H1 (cell line): ENCODE data around the gene GALNT2. TPM values are rescaled to one million over a fixed set of nuclear protein-coding genes. Genes with fewer than 3 reads are reported as not detected.

Experiments used
- CTCF ChIA-PET: fragments of 300-600 bp; sonication (Branson Sonifier 250); formaldehyde crosslinking; loops from one replicate; lab custom pipeline; 2021; ENCODE audit not compliant: partially characterized antibody; lab: Charles Lee
- POLR2A ChIA-PET: fragments of 300-600 bp; sonication (Branson Sonifier 250); formaldehyde crosslinking; loops from one replicate; lab custom pipeline; 2021; ENCODE audit warnings: inconsistent platforms; ENCODE audit not compliant: partially characterized antibody; lab: Charles Lee
- DNase-seq, 2 experiments: peaks; one replicate each; pipeline versions ENCODE4 v3.0.0 to v3.0.0-alpha.2; 2010 to 2022; ENCODE audit warnings: low spot score in 2 of 2, low read depth in 1 of 2, mixed read lengths in 1 of 2
- FAIRE-seq: peaks from 2 replicates; lab custom pipeline; 2011; peaks lifted over from hg19 to GRCh38; lab: Jason Lieb, UNC
- H2AFZ ChIP-seq: 2 replicates; pipeline ENCODE4 v1.8.1; 2012; ENCODE audit warnings: low read length, inconsistent platforms
- H2AK5ac ChIP-seq: 2 replicates; pipeline ENCODE4 v1.6.1; 2013; ENCODE audit warnings: low read depth, low read length
- H2BK120ac ChIP-seq: replicated peaks from 2 replicates; pipeline ENCODE3; 2013; ENCODE audit warnings: low read depth, low read length, inconsistent platforms
- H2BK12ac ChIP-seq: 2 replicates; pipeline ENCODE4 v1.6.1; 2013; ENCODE audit warnings: low read depth, low read length
- H2BK15ac ChIP-seq: 2 replicates; pipeline ENCODE4 v1.6.1; 2013; ENCODE audit warnings: low read length
- H2BK20ac ChIP-seq: 2 replicates; pipeline ENCODE4 v1.6.1; 2013; ENCODE audit warnings: low read length
- H2BK5ac ChIP-seq: 2 replicates; pipeline ENCODE4 v1.6.1; 2013; ENCODE audit warnings: low read depth, low read length
- H3K14ac ChIP-seq: 2 replicates; pipeline ENCODE4 v1.6.1; 2013; ENCODE audit warnings: inconsistent platforms; ENCODE audit not compliant: insufficient read length
- H3K18ac ChIP-seq: 2 replicates; pipeline ENCODE4 v1.6.1; 2013; ENCODE audit warnings: low read length; ENCODE audit errors: extremely low read depth
- H3K23ac ChIP-seq: 2 replicates; pipeline ENCODE4 v1.6.1; 2013; ENCODE audit warnings: inconsistent platforms; ENCODE audit not compliant: insufficient read length
- H3K23me2 ChIP-seq: 2 replicates; pipeline ENCODE4 v1.6.1; 2013; ENCODE audit warnings: low read depth, low read length
- H3K27ac ChIP-seq: 2 replicates; pipeline ENCODE4 v1.6.1; 2011; ENCODE audit warnings: low read depth, low read length, inconsistent platforms
- H3K27me3 ChIP-seq, 4 experiments: replicated peaks in 1 of 4; 1 replicate in 1 of 4; 2 replicates in 3 of 4; pipeline versions ENCODE4 v1.6.1 to v1.8.1; 2011 to 2013; ENCODE audit warnings: low read length in 3 of 4, mild to moderate bottlenecking in 3 of 4, inconsistent platforms in 2 of 4, mixed read lengths in 2 of 4, moderate library complexity in 1 of 4; ENCODE audit not compliant: control insufficient read depth in 3 of 4, insufficient read depth in 3 of 4; ENCODE audit errors: extremely low read depth in 1 of 4
- H3K36me3 ChIP-seq, 4 experiments: 2 replicates each; pipeline versions ENCODE4 v1.6.1 to v1.8.1; 2011 to 2013; ENCODE audit warnings: mild to moderate bottlenecking in 4 of 4, low read length in 3 of 4, moderate library complexity in 2 of 4, control low read depth in 1 of 4, inconsistent platforms in 1 of 4; ENCODE audit not compliant: insufficient read depth in 4 of 4, control insufficient read depth in 2 of 4
- H3K4ac ChIP-seq: replicated peaks from 2 replicates; pipeline ENCODE3; 2013; ENCODE audit warnings: low read length, low read depth, mixed read lengths, inconsistent platforms; ENCODE audit not compliant: insufficient read length
- H3K4me1 ChIP-seq, 4 experiments: replicated peaks in 1 of 4; 1 replicate in 1 of 4; 2 replicates in 3 of 4; pipeline versions ENCODE4 v1.6.1 to v1.8.1; 2011 to 2013; ENCODE audit warnings: low read length in 3 of 4, inconsistent platforms in 2 of 4, mixed read lengths in 1 of 4; ENCODE audit not compliant: insufficient read depth in 4 of 4, control insufficient read depth in 3 of 4
- H3K4me2 ChIP-seq, 2 experiments: 2 replicates each; pipeline versions ENCODE4 v1.6.1 to v1.8.1; 2011 to 2013; ENCODE audit warnings: low read depth in 2 of 2, low read length in 2 of 2, control low read depth in 1 of 2, inconsistent platforms in 1 of 2, mild to moderate bottlenecking in 1 of 2; ENCODE audit not compliant: insufficient read depth in 1 of 2
- H3K4me3 ChIP-seq, 4 experiments: fragments of 200-600, 300-600 bp in 1 of 4; sonication (generic), shearing (Covaris generic), sonication (Bioruptor Twin) in 1 of 4; 2 replicates each; pipeline versions ENCODE4 v1.5.1 to v1.8.1; 2011 to 2016; ENCODE audit warnings: low read length in 4 of 4, low read depth in 3 of 4, control low read depth in 2 of 4, inconsistent platforms in 2 of 4, mild to moderate bottlenecking in 2 of 4, mixed read lengths in 1 of 4, moderate library complexity in 1 of 4; ENCODE audit not compliant: insufficient read depth in 2 of 4; ENCODE audit errors: extremely low read depth in 1 of 4
- H3K56ac ChIP-seq: replicated peaks from 2 replicates; pipeline ENCODE3; 2013; ENCODE audit warnings: low read depth, mild to moderate bottlenecking, mixed read lengths, low read length, inconsistent platforms; ENCODE audit not compliant: insufficient read length
- H3K79me1 ChIP-seq: 2 replicates; pipeline ENCODE4 v1.6.1; 2013; ENCODE audit warnings: low read depth, low read length, control low read depth
- H3K79me2 ChIP-seq, 2 experiments: 2 replicates each; pipeline versions ENCODE4 v1.6.1 to v1.8.1; 2012 to 2013; ENCODE audit warnings: low read length in 2 of 2, mild to moderate bottlenecking in 2 of 2, inconsistent platforms in 1 of 2; ENCODE audit not compliant: insufficient read depth in 2 of 2, control insufficient read depth in 1 of 2
- H3K9ac ChIP-seq, 4 experiments: replicated peaks in 1 of 4; 1 replicate in 1 of 4; 2 replicates in 3 of 4; pipeline versions ENCODE4 v1.6.1 to v1.8.1; 2011 to 2013; ENCODE audit warnings: low read depth in 3 of 4, low read length in 3 of 4, control low read depth in 2 of 4, mild to moderate bottlenecking in 2 of 4, moderate library complexity in 2 of 4, inconsistent platforms in 1 of 4; ENCODE audit errors: extremely low read depth in 1 of 4
- H3K9me3 ChIP-seq, 2 experiments: 2 replicates each; pipeline versions ENCODE4 v1.6.1 to v1.8.1; 2012 to 2013; ENCODE audit warnings: mild to moderate bottlenecking in 2 of 2, moderate library complexity in 2 of 2, control low read depth in 1 of 2, inconsistent platforms in 1 of 2, low read depth in 1 of 2, low read length in 1 of 2, mixed read lengths in 1 of 2; ENCODE audit not compliant: insufficient read depth in 2 of 2
- H4K20me1 ChIP-seq, 2 experiments: replicated peaks in 1 of 2; 2 replicates each; pipeline versions ENCODE3 to v1.8.1; 2011 to 2013; ENCODE audit warnings: inconsistent platforms in 2 of 2, low read length in 2 of 2, mild to moderate bottlenecking in 1 of 2; ENCODE audit not compliant: insufficient read depth in 2 of 2, control insufficient read depth in 1 of 2
- H4K5ac ChIP-seq: 2 replicates; pipeline ENCODE4 v1.6.1; 2013; ENCODE audit warnings: low read length, low read depth, mixed read lengths, inconsistent platforms; ENCODE audit not compliant: insufficient read length
- H4K8ac ChIP-seq: 2 replicates; pipeline ENCODE4 v1.8.0; 2013; ENCODE audit warnings: mild to moderate bottlenecking, moderate library complexity, low read length, inconsistent platforms; ENCODE audit not compliant: insufficient read depth; ENCODE audit errors: extremely low read depth
- H4K91ac ChIP-seq: replicated peaks from 2 replicates; pipeline ENCODE3; 2013; ENCODE audit warnings: low read length, mixed read lengths, inconsistent platforms; ENCODE audit not compliant: insufficient read length
- CTBP2 ChIP-seq: IDR thresholded peaks from 2 replicates; pipeline ENCODE4 v1.7.0; 2011; ENCODE audit warnings: borderline replicate concordance, mild to moderate bottlenecking, moderate library complexity, mixed read lengths, low read length; ENCODE audit not compliant: insufficient read depth, insufficient read length
- GABPA ChIP-seq: IDR thresholded peaks from 2 replicates; pipeline ENCODE4 v1.6.1; 2011; ENCODE audit warnings: mild to moderate bottlenecking, low read length, moderate library complexity, borderline replicate concordance; ENCODE audit not compliant: insufficient read depth
- MAFK ChIP-seq: IDR thresholded peaks from 2 replicates; pipeline ENCODE4 v1.6.1; 2012; ENCODE audit warnings: low read depth, mild to moderate bottlenecking, improper control_type of control experiment, low read length
- SIX5 ChIP-seq: IDR thresholded peaks from 2 replicates; pipeline ENCODE4 v1.6.1; 2011; ENCODE audit warnings: mild to moderate bottlenecking, low read depth, low read length
- TCF12 ChIP-seq: IDR thresholded peaks from 2 replicates; pipeline ENCODE4 v1.6.1; 2011; ENCODE audit warnings: low read depth, mild to moderate bottlenecking, low read length
- WGBS, 2 experiments: shearing (Covaris generic) in 1 of 2; methylation state at CpG; one replicate each; pipeline versions ENCODE4 v1.1.6 to v1.1.7; 2013 to 2015; ENCODE audit warnings: low lambda C conversion rate in 2 of 2, mixed read lengths in 2 of 2, inconsistent platforms in 1 of 2, low coverage in 1 of 2, missing lambda C conversion rate in 1 of 2; ENCODE audit not compliant: insufficient replicate concordance in 2 of 2, insufficient coverage in 1 of 2, insufficient read length in 1 of 2; ENCODE audit errors: extremely low coverage in 1 of 2, missing lambda C conversion rate in 1 of 2; 5-methylcytosine and 5-hydroxymethylcytosine counted together
- polyA plus RNA-seq, 7 experiments: library from polyadenylated mRNA; depleted of rRNA in 3 of 7; stranded (reverse) in 5 of 7; unstranded in 2 of 7; fragments of >200 nt in 5 of 7; fragments of 200-250 nt in 2 of 7; gene quantifications; 1 replicate in 5 of 7; 2 replicates in 1 of 7; 4 replicates in 1 of 7; pipeline versions ENCODE4 v1.2.1 to v1.2.3, GENCODE V29; 2011 to 2013; ENCODE audit warnings: missing spikeins in 2 of 7, mixed read lengths in 2 of 7
- total RNA-seq: library from RNA; stranded (reverse); fragmentation: NEBNext Ultra II Directional; extraction: Animal tissue kit (Norgen Biotek cat#: 25700); gene quantifications from 2 replicates; pipeline ENCODE4 v1.2.1, GENCODE V29; 2021
- TF ChIP-seq, protein P1 (sequence below), 3 experiments: IDR thresholded peaks; 1 replicate in 2 of 3; 2 replicates in 1 of 3; pipeline versions ENCODE4 v1.5.1 to v1.6.1; 2011; ENCODE audit warnings: low read length in 3 of 3, mild to moderate bottlenecking in 3 of 3, inconsistent platforms in 2 of 3, low read depth in 1 of 3, moderate library complexity in 1 of 3; ENCODE audit not compliant: insufficient read depth in 1 of 3; ENCODE audit errors: control extremely low read depth in 1 of 3
- TF ChIP-seq, protein P2 (sequence below): IDR thresholded peaks from 2 replicates; pipeline ENCODE4 v1.6.1; 2011; ENCODE audit warnings: low read depth, mild to moderate bottlenecking, low read length; ENCODE audit not compliant: insufficient read depth
- TF ChIP-seq, protein P3 (sequence below): IDR thresholded peaks from 2 replicates; pipeline ENCODE4 v1.6.1; 2012; ENCODE audit warnings: inconsistent platforms

GALNT2 gene
- total and polyA plus RNA-seq, 2 of the 8 experiments (the other 6 are each of a cell fraction or from before 2014, with no cell fraction given), result 34.5 to 75.3 TPM

DNA sequence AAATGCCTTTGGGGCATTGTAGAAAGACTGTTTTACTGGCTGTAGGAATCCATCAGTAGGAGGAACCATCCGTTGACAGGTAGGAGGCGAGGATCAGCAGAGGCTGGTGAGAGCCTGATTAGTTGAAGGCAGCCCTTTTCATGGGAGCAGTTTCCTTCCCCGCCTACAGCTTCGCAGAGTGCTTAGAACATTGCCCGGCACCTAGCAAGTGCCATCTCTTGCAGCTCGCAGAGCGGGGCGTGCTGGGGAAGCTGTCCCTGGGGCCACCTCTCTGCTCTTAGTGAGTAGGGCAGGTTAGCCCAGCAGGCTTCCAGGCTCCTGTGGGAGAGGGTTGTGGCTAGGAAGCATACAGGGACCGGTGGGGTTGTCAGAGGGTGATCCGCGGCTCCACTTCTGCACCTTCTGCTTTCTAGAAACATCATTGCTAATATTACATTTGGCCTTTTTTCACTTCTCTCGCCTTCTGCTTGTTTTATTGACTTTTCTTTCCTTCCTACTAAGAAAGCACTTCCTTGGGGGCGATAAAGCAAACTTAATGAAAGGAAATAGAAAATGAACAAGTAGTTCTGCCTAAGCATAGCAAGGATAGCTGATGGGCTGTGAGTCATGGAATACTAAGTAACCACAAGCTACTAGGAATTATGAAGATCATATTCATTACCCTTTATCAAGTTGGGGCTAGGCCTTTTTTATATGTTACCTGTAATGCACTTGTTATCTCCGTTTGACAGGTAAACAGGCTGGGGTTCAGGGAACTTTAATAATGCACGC lies 176.7 kb downstream of the GALNT2 start:
- Histone ChIP-seq H3K18ac (no peak overlapping the region), H3K4me1 (peaks cover 0 to 5% (median 0%) of the 10 kb centered on the region in 4 experiments; a peak in 2 of 7 replicates), H2AFZ (no peak overlapping the region), H3K4ac (no peak overlapping the region), H3K23ac (no peak overlapping the region), H3K27ac (no peak overlapping the region), H2BK20ac (no peak overlapping the region), H3K9me3 (no peaks in the 10 kb centered on the region), H3K79me1 (no peaks in the 10 kb centered on the region; the same call in 1 of the 2 replicates), H3K4me3 (no peak overlapping the region), H2BK12ac (no peak overlapping the region), H2BK120ac (no peak overlapping the region), H3K4me2 (no peak overlapping the region), H4K5ac (no peak overlapping the region), H4K20me1 (no peaks in the 10 kb centered on the region), H3K56ac (no peak overlapping the region), H3K36me3 (peaks cover 0 to 5% (median 0%) of the 10 kb centered on the region in 4 experiments; a peak in 1 of 8 replicates), H4K91ac (no peak overlapping the region), H3K9ac (no peak overlapping the region; a peak in 1 of 7 replicates), H4K8ac (no peak overlapping the region; the same call in 1 of the 2 replicates), H3K23me2 (no peaks in the 10 kb centered on the region), H3K27me3 (no peaks in the 10 kb centered on the region), H3K14ac (no peak overlapping the region), H3K79me2 (no peaks in the 10 kb centered on the region), H2BK5ac (no peak overlapping the region), H2AK5ac (no peak overlapping the region), H2BK15ac (no peak overlapping the region)
- peak in 1 of 2 experiments; percentile 45 for DNase-seq
- WGBS, 2 experiments, result 90% methylated on average over 15 of the region's 15 CpGs; no CpG with 5 or more reads in 1 of the 2 experiments
- ChIA-PET POLR2A (no interaction called here), CTCF (interaction anchor here (0.6 to 1.6 kb wide), 4 partner anchors 28 to 1784 kb away, joined by 3 to 4 read pairs (median 3); no protein-coding TSS in a partner anchor)
- FAIRE-seq, result no peak
- TF ChIP-seq, protein P1, sequence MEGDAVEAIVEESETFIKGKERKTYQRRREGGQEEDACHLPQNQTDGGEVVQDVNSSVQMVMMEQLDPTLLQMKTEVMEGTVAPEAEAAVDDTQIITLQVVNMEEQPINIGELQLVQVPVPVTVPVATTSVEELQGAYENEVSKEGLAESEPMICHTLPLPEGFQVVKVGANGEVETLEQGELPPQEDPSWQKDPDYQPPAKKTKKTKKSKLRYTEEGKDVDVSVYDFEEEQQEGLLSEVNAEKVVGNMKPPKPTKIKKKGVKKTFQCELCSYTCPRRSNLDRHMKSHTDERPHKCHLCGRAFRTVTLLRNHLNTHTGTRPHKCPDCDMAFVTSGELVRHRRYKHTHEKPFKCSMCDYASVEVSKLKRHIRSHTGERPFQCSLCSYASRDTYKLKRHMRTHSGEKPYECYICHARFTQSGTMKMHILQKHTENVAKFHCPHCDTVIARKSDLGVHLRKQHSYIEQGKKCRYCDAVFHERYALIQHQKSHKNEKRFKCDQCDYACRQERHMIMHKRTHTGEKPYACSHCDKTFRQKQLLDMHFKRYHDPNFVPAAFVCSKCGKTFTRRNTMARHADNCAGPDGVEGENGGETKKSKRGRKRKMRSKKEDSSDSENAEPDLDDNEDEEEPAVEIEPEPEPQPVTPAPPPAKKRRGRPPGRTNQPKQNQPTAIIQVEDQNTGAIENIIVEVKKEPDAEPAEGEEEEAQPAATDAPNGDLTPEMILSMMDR (IDR thresholded peaks at IDR 0.05; ENCODE audit: control extremely low read depth in 1 of 3, insufficient read depth in 1 of 3, low read depth in 1 of 3, low read length in 3 of 3), result no peak
- TF ChIP-seq GABPA (no peak), MAFK (no peak), TCF12 (no peak), SIX5 (no peak), CTBP2 (no peak)
- TF ChIP-seq, protein P2, sequence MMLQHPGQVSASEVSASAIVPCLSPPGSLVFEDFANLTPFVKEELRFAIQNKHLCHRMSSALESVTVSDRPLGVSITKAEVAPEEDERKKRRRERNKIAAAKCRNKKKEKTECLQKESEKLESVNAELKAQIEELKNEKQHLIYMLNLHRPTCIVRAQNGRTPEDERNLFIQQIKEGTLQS, result no peak
- TF ChIP-seq, protein P3, sequence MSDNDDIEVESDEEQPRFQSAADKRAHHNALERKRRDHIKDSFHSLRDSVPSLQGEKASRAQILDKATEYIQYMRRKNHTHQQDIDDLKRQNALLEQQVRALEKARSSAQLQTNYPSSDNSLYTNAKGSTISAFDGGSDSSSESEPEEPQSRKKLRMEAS, result no peak
